Activated CD4-positive, alpha-beta T cell treated with anti-CD3 and anti-CD28 coated beads, Interleukin-2, amount 10 ng/mL, durations not matched to agents 24 days and 14 days (primary cell): Measurements from ENCODE around the gene SCN8A. TPM values are rescaled to one million over a fixed set of nuclear protein-coding genes. Genes with fewer than 3 reads are reported as not detected.
A peak's percentile ranks its signal among the peaks of the same experiment; 100 is the strongest.

ENCODE experiments used
- DNase-seq: peaks from one replicate; pipeline ENCODE4 v3.0.0; 2022
- H3K27ac Mint-ChIP-seq: one replicate; pipeline ENCODE4 v1.8.0; 2022; ENCODE audit warnings: mild to moderate bottlenecking, mixed read lengths
- H3K27me3 Mint-ChIP-seq: one replicate; pipeline ENCODE4 v1.8.0; 2022; ENCODE audit warnings: mixed read lengths
- H3K36me3 Mint-ChIP-seq: one replicate; pipeline ENCODE4 v1.8.0; 2022; ENCODE audit warnings: low read depth, mild to moderate bottlenecking, mixed read lengths
- H3K4me1 Mint-ChIP-seq: one replicate; pipeline ENCODE4 v1.8.0; 2021; ENCODE audit warnings: mixed read lengths
- H3K4me3 Mint-ChIP-seq: one replicate; pipeline ENCODE4 v1.8.0; 2022; ENCODE audit warnings: mild to moderate bottlenecking, moderate library complexity, mixed read lengths
- H3K9me3 Mint-ChIP-seq: one replicate; pipeline ENCODE4 v1.8.0; 2021; ENCODE audit warnings: mixed read lengths
- intact Hi-C: fragments of 100-400 bp; cut with micrococcal nuclease; formaldehyde crosslinking; loops from one replicate; pipeline ENCODE4 v1.15.1; 2023
- total RNA-seq: library from RNA; stranded (reverse); gene quantifications from 2 replicates; pipeline ENCODE4 v1.2.3, GENCODE V29; 2022

SCN8A gene
- total RNA-seq, 1 donor from 2014 or later, result 0.12 TPM

DNA sequence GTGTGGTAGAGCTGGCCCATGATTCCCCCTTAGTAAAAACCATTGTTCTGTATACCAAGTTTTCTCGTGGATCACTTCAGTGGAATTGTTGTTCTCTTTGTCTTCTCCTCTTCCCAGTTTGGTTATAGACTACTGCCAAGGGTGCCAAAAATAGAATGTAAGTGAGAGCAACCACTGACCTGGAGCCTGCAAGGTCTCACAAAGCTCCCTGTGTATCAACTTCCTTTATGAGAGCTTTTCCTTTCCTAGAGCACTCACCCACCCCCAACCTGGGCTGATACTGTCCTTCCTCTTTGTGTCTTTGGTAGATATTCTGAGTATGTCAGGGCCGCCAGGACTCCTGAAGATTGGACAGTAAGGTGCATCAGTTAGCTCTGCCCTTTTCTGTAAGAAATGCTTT is 101.0 kb downstream of the SCN8A start:
- H3K27ac Mint-ChIP-seq, result no peak overlapping the region
- H3K9me3 Mint-ChIP-seq, result no peaks in the 10 kb centered on the region
- intact Hi-C loops, result no loop called here
- H3K4me3 Mint-ChIP-seq, result no peak overlapping the region
- no peak for DNase-seq
- H3K4me1 Mint-ChIP-seq, result no peaks in the 10 kb centered on the region
- no peaks in the 10 kb centered on the region for H3K36me3 Mint-ChIP-seq
- H3K27me3 Mint-ChIP-seq, result peaks cover 18% of the 10 kb centered on the region

DNA sequence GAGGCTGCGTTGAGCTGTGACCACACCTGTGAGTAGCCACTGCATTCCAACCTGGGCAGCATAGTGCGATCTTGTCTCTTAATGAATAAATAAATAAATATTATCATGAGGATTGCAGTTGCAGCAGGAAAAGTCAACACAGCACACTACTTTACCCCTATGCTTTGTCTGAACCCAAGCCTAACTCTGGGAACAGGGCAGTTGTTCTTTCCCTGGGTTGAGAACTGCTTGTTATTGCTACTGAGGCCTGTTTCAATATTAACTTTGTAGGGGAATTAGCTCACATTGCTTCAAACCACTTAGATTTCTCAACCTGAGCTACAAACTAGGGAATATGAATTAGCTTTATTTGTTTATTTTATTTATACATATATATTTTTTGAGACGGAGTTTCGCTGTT is 102.5 kb downstream of the SCN8A start:
- no peaks in the 10 kb centered on the region for H3K9me3 Mint-ChIP-seq
- no peaks in the 10 kb centered on the region for H3K4me1 Mint-ChIP-seq
- intact Hi-C loops, result no loop called here
- DNase-seq, result no peak
- H3K27me3 Mint-ChIP-seq, result peaks cover 19% of the 10 kb centered on the region
- H3K4me3 Mint-ChIP-seq, result no peak overlapping the region
- no peaks in the 10 kb centered on the region for H3K36me3 Mint-ChIP-seq
- no peak overlapping the region for H3K27ac Mint-ChIP-seq

DNA sequence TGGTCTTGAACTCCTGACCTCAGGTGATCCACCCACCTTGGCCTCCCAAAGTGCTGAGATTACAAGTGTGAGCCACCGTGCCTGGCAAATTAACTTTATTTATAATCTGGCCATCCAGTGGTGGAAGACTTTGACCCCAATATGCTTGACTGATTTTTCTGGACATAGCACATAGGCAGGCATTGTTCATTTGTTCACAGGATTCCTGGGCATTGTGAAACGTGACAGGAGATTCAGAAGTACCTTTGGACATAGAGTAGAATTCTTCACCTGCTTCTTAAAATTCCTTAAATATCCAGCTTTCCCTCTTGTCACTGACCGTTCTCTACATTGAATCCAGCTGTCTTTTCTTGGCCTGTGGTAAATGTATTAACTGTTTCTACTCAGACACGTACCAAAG is 103.1 kb downstream of the SCN8A start:
- H3K27ac Mint-ChIP-seq, result no peak overlapping the region
- H3K4me3 Mint-ChIP-seq, result no peak overlapping the region
- no peaks in the 10 kb centered on the region for H3K4me1 Mint-ChIP-seq
- H3K9me3 Mint-ChIP-seq, result no peaks in the 10 kb centered on the region
- no peak for DNase-seq
- intact Hi-C loops, result no loop called here
- no peaks in the 10 kb centered on the region for H3K36me3 Mint-ChIP-seq
- H3K27me3 Mint-ChIP-seq, result peaks cover 15% of the 10 kb centered on the region

- Mint-ChIP-seq H3K27ac (no peak overlapping the region), H3K4me1 (no peaks in the 10 kb centered on the region), H3K27me3 (peaks cover 17% of the 10 kb centered on the region), H3K9me3 (no peaks in the 10 kb centered on the region), H3K4me3 (no peak overlapping the region), H3K36me3 (no peaks in the 10 kb centered on the region)
- intact Hi-C loops, result no loop called here
- DNase-seq, result no peak
Measured at GRCh38 chr12:51695241-51696010, 104.4 kb downstream of the SCN8A start.

GRCh38 chr12:51699219-51699618 is 108.2 kb downstream of the SCN8A start:
- H3K27me3 Mint-ChIP-seq, result peaks cover 19% of the 10 kb centered on the region
- DNase-seq, result no peak
- H3K36me3 Mint-ChIP-seq, result no peaks in the 10 kb centered on the region
- H3K4me1 Mint-ChIP-seq, result no peaks in the 10 kb centered on the region
- H3K27ac Mint-ChIP-seq, result no peak overlapping the region
- no peak overlapping the region for H3K4me3 Mint-ChIP-seq
- no peaks in the 10 kb centered on the region for H3K9me3 Mint-ChIP-seq
- intact Hi-C loops, result no loop called here

DNA sequence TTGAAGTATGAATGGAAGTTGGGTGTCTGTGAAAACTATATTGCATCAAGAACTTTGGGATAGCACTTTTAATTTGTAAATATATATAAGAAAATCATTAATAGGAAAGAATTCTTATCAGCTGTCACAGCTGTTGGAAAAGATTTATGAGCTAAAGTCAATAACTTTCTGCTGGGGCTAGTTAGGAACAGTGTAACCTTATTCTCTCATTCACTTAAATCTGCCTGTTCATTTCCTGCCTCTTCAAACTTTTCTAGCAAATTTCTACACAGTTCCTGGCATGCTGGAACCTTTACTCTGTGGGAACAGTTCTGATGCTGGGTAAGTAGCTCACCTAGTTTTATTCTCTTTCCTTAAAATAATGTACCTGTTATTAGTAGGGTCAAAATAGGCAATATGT is 109.9 kb downstream of the SCN8A start:
- H3K27ac Mint-ChIP-seq, result no peak overlapping the region
- peaks cover 11% of the 10 kb centered on the region for H3K27me3 Mint-ChIP-seq
- no peaks in the 10 kb centered on the region for H3K4me1 Mint-ChIP-seq
- no peak for DNase-seq
- H3K4me3 Mint-ChIP-seq, result no peak overlapping the region
- no peaks in the 10 kb centered on the region for H3K9me3 Mint-ChIP-seq
- intact Hi-C loops, result no loop called here
- H3K36me3 Mint-ChIP-seq, result no peaks in the 10 kb centered on the region

DNA sequence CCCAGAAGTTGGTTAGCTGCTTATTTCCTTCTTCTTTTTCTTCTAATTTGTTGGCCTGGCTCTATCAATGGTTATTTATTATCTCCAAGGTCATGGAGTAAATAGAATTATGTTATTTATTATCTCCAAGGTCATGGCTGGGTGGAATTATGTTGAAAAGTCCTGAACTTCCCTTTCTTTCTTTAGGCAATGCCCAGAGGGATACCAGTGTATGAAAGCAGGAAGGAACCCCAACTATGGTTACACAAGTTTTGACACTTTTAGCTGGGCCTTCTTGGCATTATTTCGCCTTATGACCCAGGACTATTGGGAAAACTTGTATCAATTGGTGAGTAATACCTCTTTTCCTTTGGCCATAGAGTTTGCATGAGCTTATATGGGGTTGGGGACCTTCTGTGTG is 111.6 kb downstream of the SCN8A start:
- H3K9me3 Mint-ChIP-seq, result no peaks in the 10 kb centered on the region
- no peaks in the 10 kb centered on the region for H3K36me3 Mint-ChIP-seq
- no peak for DNase-seq
- no peak overlapping the region for H3K27ac Mint-ChIP-seq
- intact Hi-C loops, result no loop called here
- no peak overlapping the region for H3K4me3 Mint-ChIP-seq
- no peaks in the 10 kb centered on the region for H3K4me1 Mint-ChIP-seq
- H3K27me3 Mint-ChIP-seq, result peaks cover 11% of the 10 kb centered on the region

GRCh38 chr12:51705450-51705849 is 114.4 kb downstream of the SCN8A start:
- Mint-ChIP-seq H3K36me3 (no peaks in the 10 kb centered on the region), H3K27me3 (peaks cover 7% of the 10 kb centered on the region), H3K27ac (no peak overlapping the region), H3K4me3 (no peak overlapping the region), H3K4me1 (no peaks in the 10 kb centered on the region), H3K9me3 (no peaks in the 10 kb centered on the region)
- intact Hi-C loops, result no loop called here
- no peak for DNase-seq

DNA sequence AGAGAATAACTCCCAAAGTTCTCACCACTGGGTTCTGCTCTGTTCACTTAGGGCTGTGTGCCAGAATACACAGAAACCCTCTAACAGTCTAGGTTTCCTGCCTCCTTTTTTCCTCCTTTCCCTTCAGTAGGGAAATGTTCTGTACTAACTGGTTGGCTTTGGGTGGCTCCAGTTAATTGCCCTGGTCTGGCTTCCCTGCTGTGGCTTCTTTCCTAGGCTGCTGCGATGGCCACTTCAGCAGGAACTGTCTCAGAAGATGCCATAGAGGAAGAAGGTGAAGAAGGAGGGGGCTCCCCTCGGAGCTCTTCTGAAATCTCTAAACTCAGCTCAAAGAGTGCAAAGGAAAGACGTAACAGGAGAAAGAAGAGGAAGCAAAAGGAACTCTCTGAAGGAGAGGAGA is 115.2 kb downstream of the SCN8A start:
- Mint-ChIP-seq H3K9me3 (no peaks in the 10 kb centered on the region), H3K27me3 (peaks cover 8% of the 10 kb centered on the region), H3K4me3 (no peak overlapping the region), H3K27ac (no peak overlapping the region), H3K36me3 (no peaks in the 10 kb centered on the region), H3K4me1 (no peaks in the 10 kb centered on the region)
- no peak for DNase-seq
- intact Hi-C loops, result no loop called here

DNA sequence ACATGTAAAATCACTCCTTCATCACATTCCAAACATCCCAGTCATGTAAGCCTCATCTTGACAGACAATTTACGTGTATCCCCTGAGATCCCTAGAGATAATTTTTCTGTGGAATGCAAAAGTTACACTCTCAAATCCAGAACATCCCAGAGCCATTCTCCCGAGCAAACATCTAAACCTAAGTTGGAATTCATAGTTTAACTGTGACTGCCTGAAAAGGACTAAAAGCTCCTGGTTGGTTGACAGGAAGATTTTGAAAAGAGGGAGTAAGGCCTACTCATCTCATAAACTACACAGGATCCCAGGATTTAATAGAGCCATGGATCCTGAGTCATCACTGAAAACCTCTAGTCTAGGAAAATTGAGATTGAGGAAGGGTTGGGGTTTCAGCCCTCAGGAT is 123.6 kb downstream of the SCN8A start:
- H3K9me3 Mint-ChIP-seq, result no peaks in the 10 kb centered on the region
- peaks cover 26% of the 10 kb centered on the region for H3K27me3 Mint-ChIP-seq
- no peaks in the 10 kb centered on the region for H3K4me1 Mint-ChIP-seq
- no peak overlapping the region for H3K4me3 Mint-ChIP-seq
- no peaks in the 10 kb centered on the region for H3K36me3 Mint-ChIP-seq
- DNase-seq, result no peak
- H3K27ac Mint-ChIP-seq, result no peak overlapping the region
- intact Hi-C loops, result no loop called here

GRCh38 chr12:51717326-51717925 is 126.4 kb downstream of the SCN8A start:
- Mint-ChIP-seq H3K36me3 (no peaks in the 10 kb centered on the region), H3K27ac (no peak overlapping the region), H3K4me1 (peaks cover 4% of the 10 kb centered on the region), H3K9me3 (no peaks in the 10 kb centered on the region), H3K27me3 (peaks cover 34% of the 10 kb centered on the region), H3K4me3 (no peak overlapping the region)
- intact Hi-C loops, result no loop called here
- DNase-seq, result no peak

- intact Hi-C loops, result no loop called here
- Mint-ChIP-seq H3K9me3 (no peaks in the 10 kb centered on the region), H3K4me3 (peak overlapping the region; percentile 53), H3K4me1 (peaks cover 4% of the 10 kb centered on the region), H3K27ac (no peak overlapping the region), H3K36me3 (no peaks in the 10 kb centered on the region), H3K27me3 (peaks cover 39% of the 10 kb centered on the region)
- DNase-seq, result peak; percentile 79
Measured at GRCh38 chr12:51721282-51721940, 130.4 kb downstream of the SCN8A start.

DNA sequence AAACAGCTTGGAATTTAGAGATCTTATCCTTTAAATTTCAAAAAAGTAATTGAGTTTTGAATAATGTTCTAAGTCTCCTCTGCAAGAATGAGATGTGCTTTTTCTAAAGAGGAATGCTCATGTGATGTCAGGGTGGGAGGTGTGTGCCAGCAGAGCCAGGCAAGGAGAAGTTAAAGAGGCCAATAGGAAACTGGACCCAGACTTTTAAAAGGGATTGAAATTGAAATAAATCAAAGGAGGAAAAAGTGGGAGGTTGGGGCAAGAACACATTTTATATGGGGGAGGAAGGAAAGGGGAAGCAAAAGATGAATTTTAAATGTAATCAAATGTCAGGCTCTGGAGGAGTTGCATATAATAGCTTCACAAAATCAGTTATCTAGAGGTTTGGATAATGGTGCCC is 131.4 kb downstream of the SCN8A start:
- intact Hi-C loops, result no loop called here
- no peak overlapping the region for H3K4me3 Mint-ChIP-seq

GRCh38 chr12:51726161-51726560 is 135.1 kb downstream of the SCN8A start:
- peaks cover 54% of the 10 kb centered on the region for H3K27me3 Mint-ChIP-seq
- no peaks in the 10 kb centered on the region for H3K36me3 Mint-ChIP-seq
- no peak overlapping the region for H3K27ac Mint-ChIP-seq
- no peak for DNase-seq
- intact Hi-C loops, result no loop called here
- H3K4me1 Mint-ChIP-seq, result peaks cover 3% of the 10 kb centered on the region
- H3K4me3 Mint-ChIP-seq, result no peak overlapping the region
- no peaks in the 10 kb centered on the region for H3K9me3 Mint-ChIP-seq

More for the DNA sequence above, 131.4 kb downstream of the SCN8A start:
- DNase-seq, result no peak
- no peaks in the 10 kb centered on the region for H3K9me3 Mint-ChIP-seq
- no peaks in the 10 kb centered on the region for H3K36me3 Mint-ChIP-seq
- H3K27ac Mint-ChIP-seq, result no peak overlapping the region
- H3K27me3 Mint-ChIP-seq, result peaks cover 40% of the 10 kb centered on the region
- H3K4me1 Mint-ChIP-seq, result peaks cover 4% of the 10 kb centered on the region
